LNCAP (cell line): ENCODE data around the gene RGL4.

Experiments
- CTCF ChIP-seq: fragments of 450-650 bp; IDR thresholded peaks from 2 replicates; pipeline ENCODE4 v1.5.1; 2017; ENCODE audit warnings: mild to moderate bottlenecking

RGL4 gene

GRCh38 chr22:23714596-23715578 is 24.1 kb downstream of the RGL4 start:
- TF ChIP-seq CTCF: no peak

GRCh38 chr22:23715806-23716375 is 25.1 kb downstream of the RGL4 start:
- no peak for TF ChIP-seq CTCF

GRCh38 chr22:23716811-23717801 is 26.3 kb downstream of the RGL4 start:
- TF ChIP-seq CTCF: no peak

- no peak for TF ChIP-seq CTCF
Observed at GRCh38 chr22:23718371-23719165, 27.8 kb downstream of the RGL4 start.

GRCh38 chr22:23720855-23721254 is 30.0 kb downstream of the RGL4 start:
- TF ChIP-seq CTCF: no peak

- no peak for TF ChIP-seq CTCF
Observed at GRCh38 chr22:23722160-23722559, 31.3 kb downstream of the RGL4 start.
